ENCODE measurements around the gene MPPED1.

MPPED1 gene

DNA sequence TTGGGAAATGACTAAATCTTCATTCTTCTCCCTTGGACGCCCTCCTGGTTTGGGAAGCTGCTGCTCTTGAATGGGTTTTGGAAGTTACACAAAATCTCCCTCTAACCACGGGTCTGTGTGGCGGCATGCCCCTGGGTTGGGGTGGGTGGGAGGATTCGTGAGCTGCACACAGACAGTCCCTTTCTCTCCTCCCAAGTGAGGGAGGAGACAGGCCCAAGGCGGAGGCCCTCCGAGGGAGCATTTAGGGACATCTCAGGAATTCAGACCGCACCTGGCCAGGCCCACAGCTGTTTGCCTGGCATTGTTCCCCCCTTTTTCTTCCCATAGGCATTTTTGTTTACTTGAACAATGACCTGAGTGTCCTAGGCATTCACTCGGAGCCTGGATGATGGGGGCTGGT is 94.1 kb downstream of the MPPED1 start:
- no peak overlapping the region for H3K4me3 ChIP-seq (ENCODE audit: low read depth, low read length)
- TF ChIP-seq CTCF (IDR thresholded peaks at IDR 0.05; ENCODE audit: borderline replicate concordance, insufficient read depth, low read depth, low read length) = no peak

DNA sequence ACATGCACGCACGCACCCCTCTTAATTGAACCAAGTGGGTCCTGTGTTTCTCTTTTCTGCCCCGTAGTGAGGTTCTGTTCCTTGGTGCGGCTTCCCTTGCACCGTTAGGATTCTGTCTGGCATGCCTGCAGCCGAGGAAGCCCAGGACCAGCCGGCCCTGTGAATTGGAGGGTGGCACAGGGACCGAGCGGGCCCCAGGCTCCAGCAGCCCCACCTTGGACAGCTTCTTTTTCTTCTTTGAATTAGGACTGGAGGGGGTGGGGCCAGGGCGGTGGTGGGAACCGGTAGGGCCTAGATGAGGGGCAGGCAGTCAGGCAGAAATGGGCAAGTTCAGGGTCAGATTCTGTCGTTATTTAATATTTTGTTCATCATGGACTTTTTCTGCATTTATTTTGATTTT is 94.7 kb downstream of the MPPED1 start:
- H3K4me3 ChIP-seq (ENCODE audit: low read depth, low read length) = no peak overlapping the region
- no peak for TF ChIP-seq CTCF (IDR thresholded peaks at IDR 0.05; ENCODE audit: borderline replicate concordance, insufficient read depth, low read depth, low read length)

DNA sequence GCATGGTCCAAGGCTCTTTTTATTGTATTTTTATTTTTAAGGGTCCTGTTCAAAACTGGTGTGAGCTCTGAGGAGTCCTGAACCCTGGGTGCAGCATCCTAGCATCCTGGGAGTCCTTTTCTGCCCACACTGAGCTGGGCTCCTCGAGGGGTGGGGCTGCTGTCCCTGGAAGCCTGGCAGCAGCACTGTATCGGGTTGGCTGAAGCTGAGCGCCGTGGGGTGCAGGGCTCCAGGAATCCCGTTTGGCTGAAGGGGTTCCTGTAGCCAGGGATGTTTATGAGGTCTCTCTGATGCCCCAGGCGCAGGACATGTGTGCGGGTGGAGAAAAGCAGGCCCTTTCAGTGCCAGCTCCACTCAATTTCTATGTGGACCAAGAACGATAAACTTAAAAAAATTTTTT is 95.4 kb downstream of the MPPED1 start:
- TF ChIP-seq CTCF (IDR thresholded peaks at IDR 0.05; ENCODE audit: borderline replicate concordance, insufficient read depth, low read depth, low read length) = no peak
- no peak overlapping the region for H3K4me3 ChIP-seq (ENCODE audit: low read depth, low read length)

DNA sequence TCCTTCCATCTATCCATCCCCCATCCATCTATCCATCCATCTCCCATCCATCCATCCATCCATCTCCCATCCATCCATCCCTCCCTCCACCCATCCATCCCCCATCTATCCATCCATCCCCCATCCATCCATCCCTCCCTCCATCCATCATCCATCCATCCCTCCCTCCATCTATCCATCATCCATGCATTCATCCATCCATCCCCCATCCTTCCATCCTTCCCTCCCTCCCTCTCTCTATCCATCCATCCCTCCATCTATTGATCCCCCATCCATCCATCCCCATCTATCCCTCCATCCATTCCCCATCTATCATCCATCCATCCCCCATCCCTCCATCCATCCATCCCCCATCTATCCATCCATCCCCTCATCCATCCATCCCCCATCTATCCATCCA is 96.7 kb downstream of the MPPED1 start:
- TF ChIP-seq CTCF (IDR thresholded peaks at IDR 0.05; ENCODE audit: borderline replicate concordance, insufficient read depth, low read depth, low read length) = no peak
- no peak overlapping the region for H3K4me3 ChIP-seq (ENCODE audit: low read depth, low read length)

- TF ChIP-seq CTCF (IDR thresholded peaks at IDR 0.05; ENCODE audit: borderline replicate concordance, insufficient read depth, low read depth, low read length) = no peak
- H3K4me3 ChIP-seq (ENCODE audit: low read depth, low read length) = no peak overlapping the region
Measured at GRCh38 chr22:43509337-43509736, 97.5 kb downstream of the MPPED1 start.

- TF ChIP-seq CTCF (IDR thresholded peaks at IDR 0.05; ENCODE audit: borderline replicate concordance, insufficient read depth, low read depth, low read length) = no peak
- no peak overlapping the region for H3K4me3 ChIP-seq (ENCODE audit: low read depth, low read length)
Measured at GRCh38 chr22:43510281-43511070, 98.7 kb downstream of the MPPED1 start.

GRCh38 chr22:43511276-43511910 is 99.6 kb downstream of the MPPED1 start:
- TF ChIP-seq CTCF (IDR thresholded peaks at IDR 0.05; ENCODE audit: borderline replicate concordance, insufficient read depth, low read depth, low read length) = no peak
- H3K4me3 ChIP-seq (ENCODE audit: low read depth, low read length) = no peak overlapping the region

Measured in GM12875 (cell line).